Measurements from ENCODE around the gene REEP1. TPM values are rescaled to one million over a fixed set of nuclear protein-coding genes. Genes with fewer than 3 reads are reported as not detected.

REEP1 gene
- total and polyA plus RNA-seq, 2 of the 13 experiments (the other 11 are each of a cell fraction or from before 2014, with no cell fraction given): 0.27 TPM; not detected in 1

DNA sequence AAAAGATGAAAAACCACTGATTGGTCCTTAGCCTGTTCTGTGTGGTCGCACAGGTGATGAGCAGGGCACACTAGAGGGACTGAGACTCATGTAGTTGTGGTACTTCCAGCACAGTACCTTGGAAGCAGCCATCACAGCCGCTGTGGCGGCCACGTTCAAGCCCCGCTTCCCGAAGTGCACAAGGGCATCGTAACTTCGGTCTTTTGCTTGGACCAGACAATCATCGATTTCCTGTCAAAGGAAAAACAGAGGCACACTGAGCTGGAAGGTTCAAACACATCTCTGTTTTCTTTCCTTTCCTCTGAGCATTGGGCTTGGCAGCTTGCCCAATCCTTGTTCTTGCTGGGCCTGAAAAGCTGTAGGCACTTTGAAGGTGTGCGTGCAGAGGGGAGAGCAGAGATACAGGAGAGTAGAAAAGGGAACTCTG, 85.6 kb downstream of the REEP1 start (continued):
- TF ChIP-seq SNRNP70 (IDR thresholded peaks at IDR 0.05; ENCODE audit: low read depth, low read length) (no peak), RCOR2 (CRISPR knock-in tag; IDR thresholded peaks at IDR 0.05) (peak; percentile 68; the same call in 1 of the 2 replicates), ZNF777 (CRISPR knock-in tag; IDR thresholded peaks at IDR 0.05) (no peak), FOXJ3 (CRISPR knock-in tag; IDR thresholded peaks at IDR 0.05; ENCODE audit: borderline replicate concordance) (peak; percentile 79), NR3C1 (CRISPR knock-in tag; IDR thresholded peaks at IDR 0.05) (no peak), GATAD2A (CRISPR knock-in tag; IDR thresholded peaks at IDR 0.05) (peak; percentile 86), SNAPC2 (CRISPR knock-in tag; IDR thresholded peaks at IDR 0.05) (0 out of 2 replicates have a peak, but pooled peaks have one; percentile 59), MTA1 (CRISPR knock-in tag; IDR thresholded peaks at IDR 0.05; ENCODE audit: borderline replicate concordance) (peak; percentile 86), MZF1 (CRISPR knock-in tag; IDR thresholded peaks at IDR 0.05; ENCODE audit: borderline replicate concordance) (no peak), ZSCAN29 (CRISPR knock-in tag; conservative IDR thresholded peaks at IDR 0.05) (peak; percentile 73; the same call in 1 of the 2 replicates), SP1 (IDR thresholded peaks at IDR 0.05) (no peak), SP1 (CRISPR knock-in tag; IDR thresholded peaks at IDR 0.05) (no peak), FOXA3 (CRISPR knock-in tag; IDR thresholded peaks at IDR 0.05) (peak; percentile 77)
- TF ChIP-seq, protein P1, sequence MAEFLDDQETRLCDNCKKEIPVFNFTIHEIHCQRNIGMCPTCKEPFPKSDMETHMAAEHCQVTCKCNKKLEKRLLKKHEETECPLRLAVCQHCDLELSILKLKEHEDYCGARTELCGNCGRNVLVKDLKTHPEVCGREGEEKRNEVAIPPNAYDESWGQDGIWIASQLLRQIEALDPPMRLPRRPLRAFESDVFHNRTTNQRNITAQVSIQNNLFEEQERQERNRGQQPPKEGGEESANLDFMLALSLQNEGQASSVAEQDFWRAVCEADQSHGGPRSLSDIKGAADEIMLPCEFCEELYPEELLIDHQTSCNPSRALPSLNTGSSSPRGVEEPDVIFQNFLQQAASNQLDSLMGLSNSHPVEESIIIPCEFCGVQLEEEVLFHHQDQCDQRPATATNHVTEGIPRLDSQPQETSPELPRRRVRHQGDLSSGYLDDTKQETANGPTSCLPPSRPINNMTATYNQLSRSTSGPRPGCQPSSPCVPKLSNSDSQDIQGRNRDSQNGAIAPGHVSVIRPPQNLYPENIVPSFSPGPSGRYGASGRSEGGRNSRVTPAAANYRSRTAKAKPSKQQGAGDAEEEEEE (CRISPR knock-in tag; IDR thresholded peaks at IDR 0.05; ENCODE audit: borderline replicate concordance): 0 out of 2 replicates have a peak, but pooled peaks have one; percentile 43
- TF ChIP-seq, protein P2, sequence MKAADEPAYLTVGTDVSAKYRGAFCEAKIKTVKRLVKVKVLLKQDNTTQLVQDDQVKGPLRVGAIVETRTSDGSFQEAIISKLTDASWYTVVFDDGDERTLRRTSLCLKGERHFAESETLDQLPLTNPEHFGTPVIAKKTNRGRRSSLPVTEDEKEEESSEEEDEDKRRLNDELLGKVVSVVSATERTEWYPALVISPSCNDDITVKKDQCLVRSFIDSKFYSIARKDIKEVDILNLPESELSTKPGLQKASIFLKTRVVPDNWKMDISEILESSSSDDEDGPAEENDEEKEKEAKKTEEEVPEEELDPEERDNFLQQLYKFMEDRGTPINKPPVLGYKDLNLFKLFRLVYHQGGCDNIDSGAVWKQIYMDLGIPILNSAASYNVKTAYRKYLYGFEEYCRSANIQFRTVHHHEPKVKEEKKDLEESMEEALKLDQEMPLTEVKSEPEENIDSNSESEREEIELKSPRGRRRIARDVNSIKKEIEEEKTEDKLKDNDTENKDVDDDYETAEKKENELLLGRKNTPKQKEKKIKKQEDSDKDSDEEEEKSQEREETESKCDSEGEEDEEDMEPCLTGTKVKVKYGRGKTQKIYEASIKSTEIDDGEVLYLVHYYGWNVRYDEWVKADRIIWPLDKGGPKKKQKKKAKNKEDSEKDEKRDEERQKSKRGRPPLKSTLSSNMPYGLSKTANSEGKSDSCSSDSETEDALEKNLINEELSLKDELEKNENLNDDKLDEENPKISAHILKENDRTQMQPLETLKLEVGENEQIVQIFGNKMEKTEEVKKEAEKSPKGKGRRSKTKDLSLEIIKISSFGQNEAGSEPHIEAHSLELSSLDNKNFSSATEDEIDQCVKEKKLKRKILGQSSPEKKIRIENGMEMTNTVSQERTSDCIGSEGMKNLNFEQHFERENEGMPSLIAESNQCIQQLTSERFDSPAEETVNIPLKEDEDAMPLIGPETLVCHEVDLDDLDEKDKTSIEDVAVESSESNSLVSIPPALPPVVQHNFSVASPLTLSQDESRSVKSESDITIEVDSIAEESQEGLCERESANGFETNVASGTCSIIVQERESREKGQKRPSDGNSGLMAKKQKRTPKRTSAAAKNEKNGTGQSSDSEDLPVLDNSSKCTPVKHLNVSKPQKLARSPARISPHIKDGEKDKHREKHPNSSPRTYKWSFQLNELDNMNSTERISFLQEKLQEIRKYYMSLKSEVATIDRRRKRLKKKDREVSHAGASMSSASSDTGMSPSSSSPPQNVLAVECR (CRISPR knock-in tag; IDR thresholded peaks at IDR 0.05; ENCODE audit: borderline replicate concordance): peak; percentile 49; the same call in 1 of the 2 replicates
- TF ChIP-seq, protein P3, sequence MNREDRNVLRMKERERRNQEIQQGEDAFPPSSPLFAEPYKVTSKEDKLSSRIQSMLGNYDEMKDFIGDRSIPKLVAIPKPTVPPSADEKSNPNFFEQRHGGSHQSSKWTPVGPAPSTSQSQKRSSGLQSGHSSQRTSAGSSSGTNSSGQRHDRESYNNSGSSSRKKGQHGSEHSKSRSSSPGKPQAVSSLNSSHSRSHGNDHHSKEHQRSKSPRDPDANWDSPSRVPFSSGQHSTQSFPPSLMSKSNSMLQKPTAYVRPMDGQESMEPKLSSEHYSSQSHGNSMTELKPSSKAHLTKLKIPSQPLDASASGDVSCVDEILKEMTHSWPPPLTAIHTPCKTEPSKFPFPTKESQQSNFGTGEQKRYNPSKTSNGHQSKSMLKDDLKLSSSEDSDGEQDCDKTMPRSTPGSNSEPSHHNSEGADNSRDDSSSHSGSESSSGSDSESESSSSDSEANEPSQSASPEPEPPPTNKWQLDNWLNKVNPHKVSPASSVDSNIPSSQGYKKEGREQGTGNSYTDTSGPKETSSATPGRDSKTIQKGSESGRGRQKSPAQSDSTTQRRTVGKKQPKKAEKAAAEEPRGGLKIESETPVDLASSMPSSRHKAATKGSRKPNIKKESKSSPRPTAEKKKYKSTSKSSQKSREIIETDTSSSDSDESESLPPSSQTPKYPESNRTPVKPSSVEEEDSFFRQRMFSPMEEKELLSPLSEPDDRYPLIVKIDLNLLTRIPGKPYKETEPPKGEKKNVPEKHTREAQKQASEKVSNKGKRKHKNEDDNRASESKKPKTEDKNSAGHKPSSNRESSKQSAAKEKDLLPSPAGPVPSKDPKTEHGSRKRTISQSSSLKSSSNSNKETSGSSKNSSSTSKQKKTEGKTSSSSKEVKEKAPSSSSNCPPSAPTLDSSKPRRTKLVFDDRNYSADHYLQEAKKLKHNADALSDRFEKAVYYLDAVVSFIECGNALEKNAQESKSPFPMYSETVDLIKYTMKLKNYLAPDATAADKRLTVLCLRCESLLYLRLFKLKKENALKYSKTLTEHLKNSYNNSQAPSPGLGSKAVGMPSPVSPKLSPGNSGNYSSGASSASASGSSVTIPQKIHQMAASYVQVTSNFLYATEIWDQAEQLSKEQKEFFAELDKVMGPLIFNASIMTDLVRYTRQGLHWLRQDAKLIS (CRISPR knock-in tag; IDR thresholded peaks at IDR 0.05): no peak
- TF ChIP-seq, protein P4, sequence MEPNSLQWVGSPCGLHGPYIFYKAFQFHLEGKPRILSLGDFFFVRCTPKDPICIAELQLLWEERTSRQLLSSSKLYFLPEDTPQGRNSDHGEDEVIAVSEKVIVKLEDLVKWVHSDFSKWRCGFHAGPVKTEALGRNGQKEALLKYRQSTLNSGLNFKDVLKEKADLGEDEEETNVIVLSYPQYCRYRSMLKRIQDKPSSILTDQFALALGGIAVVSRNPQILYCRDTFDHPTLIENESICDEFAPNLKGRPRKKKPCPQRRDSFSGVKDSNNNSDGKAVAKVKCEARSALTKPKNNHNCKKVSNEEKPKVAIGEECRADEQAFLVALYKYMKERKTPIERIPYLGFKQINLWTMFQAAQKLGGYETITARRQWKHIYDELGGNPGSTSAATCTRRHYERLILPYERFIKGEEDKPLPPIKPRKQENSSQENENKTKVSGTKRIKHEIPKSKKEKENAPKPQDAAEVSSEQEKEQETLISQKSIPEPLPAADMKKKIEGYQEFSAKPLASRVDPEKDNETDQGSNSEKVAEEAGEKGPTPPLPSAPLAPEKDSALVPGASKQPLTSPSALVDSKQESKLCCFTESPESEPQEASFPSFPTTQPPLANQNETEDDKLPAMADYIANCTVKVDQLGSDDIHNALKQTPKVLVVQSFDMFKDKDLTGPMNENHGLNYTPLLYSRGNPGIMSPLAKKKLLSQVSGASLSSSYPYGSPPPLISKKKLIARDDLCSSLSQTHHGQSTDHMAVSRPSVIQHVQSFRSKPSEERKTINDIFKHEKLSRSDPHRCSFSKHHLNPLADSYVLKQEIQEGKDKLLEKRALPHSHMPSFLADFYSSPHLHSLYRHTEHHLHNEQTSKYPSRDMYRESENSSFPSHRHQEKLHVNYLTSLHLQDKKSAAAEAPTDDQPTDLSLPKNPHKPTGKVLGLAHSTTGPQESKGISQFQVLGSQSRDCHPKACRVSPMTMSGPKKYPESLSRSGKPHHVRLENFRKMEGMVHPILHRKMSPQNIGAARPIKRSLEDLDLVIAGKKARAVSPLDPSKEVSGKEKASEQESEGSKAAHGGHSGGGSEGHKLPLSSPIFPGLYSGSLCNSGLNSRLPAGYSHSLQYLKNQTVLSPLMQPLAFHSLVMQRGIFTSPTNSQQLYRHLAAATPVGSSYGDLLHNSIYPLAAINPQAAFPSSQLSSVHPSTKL (CRISPR knock-in tag; IDR thresholded peaks at IDR 0.05): peak; percentile 85
